Neural cell (in vitro differentiated cells): Measurements from ENCODE around the gene STARD13.

Experiments used
- POLR2AphosphoS5 ChIP-seq: IDR thresholded peaks from 2 replicates; pipeline ENCODE4 v1.6.1; 2012
- RAD21 ChIP-seq: fragments of 450-650 bp; conservative IDR thresholded peaks from 2 replicates; pipeline ENCODE4 v1.6.1; 2014; ENCODE audit warnings: antibody characterized with exemption, mild to moderate bottlenecking, moderate library complexity
- TF ChIP-seq, protein P1 (sequence below): fragments of 450-650 bp; IDR thresholded peaks from 2 replicates; pipeline ENCODE4 v1.5.1; 2014; ENCODE audit warnings: antibody characterized with exemption, mild to moderate bottlenecking, moderate library complexity; ENCODE audit not compliant: poor library complexity, severe bottlenecking

DNA sequence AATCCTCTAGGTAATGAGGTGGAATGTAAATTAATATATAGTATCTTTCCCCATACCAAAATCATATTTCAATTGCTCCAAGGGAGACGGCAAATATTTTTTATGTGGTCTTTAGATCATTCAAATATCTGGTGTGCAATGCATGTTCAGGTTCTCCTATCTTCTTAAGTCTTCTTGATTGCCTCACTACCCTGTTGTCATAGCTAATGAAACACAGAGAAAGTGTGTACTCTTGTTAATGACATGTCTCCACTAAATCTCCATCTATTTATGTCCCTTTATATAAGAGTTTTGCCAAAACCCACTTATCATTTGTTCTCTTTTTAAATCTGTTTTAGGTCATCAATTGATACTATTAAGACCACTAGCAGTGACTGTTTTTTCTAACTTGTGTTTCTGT lies 6.6 kb downstream of the STARD13 start:
- TF ChIP-seq POLR2AphosphoS5 = no peak
- no peak for TF ChIP-seq RAD21
- TF ChIP-seq, protein P1, sequence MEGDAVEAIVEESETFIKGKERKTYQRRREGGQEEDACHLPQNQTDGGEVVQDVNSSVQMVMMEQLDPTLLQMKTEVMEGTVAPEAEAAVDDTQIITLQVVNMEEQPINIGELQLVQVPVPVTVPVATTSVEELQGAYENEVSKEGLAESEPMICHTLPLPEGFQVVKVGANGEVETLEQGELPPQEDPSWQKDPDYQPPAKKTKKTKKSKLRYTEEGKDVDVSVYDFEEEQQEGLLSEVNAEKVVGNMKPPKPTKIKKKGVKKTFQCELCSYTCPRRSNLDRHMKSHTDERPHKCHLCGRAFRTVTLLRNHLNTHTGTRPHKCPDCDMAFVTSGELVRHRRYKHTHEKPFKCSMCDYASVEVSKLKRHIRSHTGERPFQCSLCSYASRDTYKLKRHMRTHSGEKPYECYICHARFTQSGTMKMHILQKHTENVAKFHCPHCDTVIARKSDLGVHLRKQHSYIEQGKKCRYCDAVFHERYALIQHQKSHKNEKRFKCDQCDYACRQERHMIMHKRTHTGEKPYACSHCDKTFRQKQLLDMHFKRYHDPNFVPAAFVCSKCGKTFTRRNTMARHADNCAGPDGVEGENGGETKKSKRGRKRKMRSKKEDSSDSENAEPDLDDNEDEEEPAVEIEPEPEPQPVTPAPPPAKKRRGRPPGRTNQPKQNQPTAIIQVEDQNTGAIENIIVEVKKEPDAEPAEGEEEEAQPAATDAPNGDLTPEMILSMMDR = no peak
